Melanocyte of skin (primary cell): ENCODE data around the gene SLC9A7. TPM values are rescaled to one million over a fixed set of nuclear protein-coding genes. Genes with fewer than 3 reads are reported as not detected.

ENCODE experiments used
- small RNA-seq, 2 donors: library from RNA; depleted of rRNA; stranded (forward); fragments of <200 nt; gene quantifications; one replicate each; pipeline ENCODE3, GENCODE V24; 2012
- total RNA-seq, 2 donors: library from RNA; depleted of rRNA; stranded (reverse); fragments of >200 nt; gene quantifications; 2 replicates each; pipeline ENCODE4 v1.2.3, GENCODE V29; 2012

The SLC9A7 gene
- total RNA-seq, result under 1 TPM; 0.34 to 1.00 TPM

DNA sequence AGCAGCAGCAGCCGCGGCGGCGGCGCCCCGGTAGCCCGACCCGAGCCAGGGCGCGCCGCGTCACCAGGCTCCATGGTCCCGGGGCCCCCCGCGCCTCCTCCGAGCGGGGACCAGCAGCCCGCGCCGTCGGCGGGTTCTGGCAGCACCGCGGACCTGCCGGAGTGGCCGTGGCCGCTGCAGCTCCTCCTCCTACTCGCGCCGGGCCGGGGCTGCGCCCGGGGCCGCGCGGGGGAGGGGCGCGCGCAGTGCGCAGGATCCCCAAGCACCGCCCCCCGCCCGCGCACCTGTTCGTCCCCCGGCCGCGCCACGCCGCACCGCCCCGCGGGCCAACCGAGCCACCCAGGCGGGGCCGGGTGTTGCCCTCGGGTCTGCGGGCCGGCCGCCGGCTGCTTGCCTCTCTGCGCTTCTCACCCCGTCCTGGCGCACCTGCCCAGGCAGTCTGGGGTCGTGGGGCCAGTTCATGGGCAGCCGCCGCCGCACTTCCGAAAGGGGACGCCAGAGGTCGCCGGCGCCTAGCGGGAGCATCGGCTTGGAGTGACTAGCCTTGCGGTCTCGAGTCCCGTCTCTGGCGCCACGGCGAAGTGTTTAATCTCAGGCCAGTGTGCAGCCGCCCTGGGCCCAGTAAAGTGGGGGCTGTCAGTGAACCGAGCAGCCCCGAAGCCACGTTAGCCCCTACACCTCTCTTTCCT lies at the start of gene SLC9A7:
Gene SLC9A7, minus strand, starts transcription at position 163 of the 689 bp plus-strand sequence. Its CDS starts 89 bp downstream, at position 74.

GRCh38 chrX:46573331-46573891 lies 185.5 kb downstream of the SLC9A7 start, which contains the start of gene CHST7:
Gene CHST7, plus strand, starts transcription at chrX:46573765. Its CDS starts 167 bp downstream, at chrX:46573932.

Small RNAs within 50 kb of the gene (small RNA-seq; reads per million reads assigned to genes)
- 0 reads per million in 2 donors for gene RF00017

Other genes starting within 250 kb of the SLC9A7 start
- gene ZNF674, start 213.7 kb downstream of the SLC9A7 start, total RNA-seq, result 1 to 10 TPM; 2.3 to 2.4 TPM
- 1 to 10 TPM; 2.3 to 2.8 TPM for gene CHST7, start 185.4 kb downstream of the SLC9A7 start, total RNA-seq
- gene RP2, start 77.9 kb upstream of the SLC9A7 start, total RNA-seq, result 10 to 100 TPM; 17.9 to 27.3 TPM
- gene JADE3, start 153.3 kb upstream of the SLC9A7 start, total RNA-seq, result 1 to 10 TPM; 3.8 to 4.7 TPM